Activated naive CD4-positive, alpha-beta T cell treated with anti-CD3 and anti-CD28 coated beads for 36 hours (primary cell): ENCODE measurements around the gene CHRNA4. TPM values are rescaled to one million over a fixed set of nuclear protein-coding genes. Genes with fewer than 3 reads are reported as not detected.
"Not testable (repeated sequence)": the region's sequence is repeated elsewhere in the genome, so short reads cannot be mapped to it uniquely, and the experiment has no call there.

ENCODE experiments used
- CTCF ChIA-PET: fragments of 350-600 bp; sonication (Branson Sonifier 250); formaldehyde crosslinking; loops from one replicate; lab custom pipeline; 2021; ENCODE audit warnings: antibody characterized with exemption; lab: Charles Lee
- DNase-seq: peaks from one replicate; pipeline ENCODE4 v3.0.0-alpha.2; 2020
- H3K27ac Mint-ChIP-seq: one replicate; pipeline ENCODE4 v1.8.0; 2021; ENCODE audit warnings: mild to moderate bottlenecking, mixed read lengths
- H3K27me3 Mint-ChIP-seq: one replicate; pipeline ENCODE4 v1.8.0; 2021; ENCODE audit warnings: low read depth, mixed read lengths
- H3K36me3 Mint-ChIP-seq: one replicate; pipeline ENCODE4 v1.8.0; 2021; ENCODE audit warnings: low read depth, mixed read lengths
- H3K4me1 Mint-ChIP-seq: one replicate; pipeline ENCODE4 v1.8.0; 2021; ENCODE audit warnings: low read depth, mixed read lengths
- H3K4me3 Mint-ChIP-seq: one replicate; pipeline ENCODE4 v1.8.0; 2021; ENCODE audit warnings: mild to moderate bottlenecking, moderate library complexity, mixed read lengths
- H3K9me3 Mint-ChIP-seq: one replicate; pipeline ENCODE4 v1.8.0; 2021; ENCODE audit warnings: mixed read lengths
- intact Hi-C: fragments of 100-400 bp; cut with micrococcal nuclease; formaldehyde crosslinking; loops from one replicate; pipeline ENCODE4 v1.15.1; 2023
- total RNA-seq, 2 experiments: library from RNA; stranded (reverse); gene quantifications; one replicate each; pipeline ENCODE4 v1.2.3, GENCODE V29; 2021

The CHRNA4 gene
- total RNA-seq, 2 experiments from 2014 or later = not detected

DNA sequence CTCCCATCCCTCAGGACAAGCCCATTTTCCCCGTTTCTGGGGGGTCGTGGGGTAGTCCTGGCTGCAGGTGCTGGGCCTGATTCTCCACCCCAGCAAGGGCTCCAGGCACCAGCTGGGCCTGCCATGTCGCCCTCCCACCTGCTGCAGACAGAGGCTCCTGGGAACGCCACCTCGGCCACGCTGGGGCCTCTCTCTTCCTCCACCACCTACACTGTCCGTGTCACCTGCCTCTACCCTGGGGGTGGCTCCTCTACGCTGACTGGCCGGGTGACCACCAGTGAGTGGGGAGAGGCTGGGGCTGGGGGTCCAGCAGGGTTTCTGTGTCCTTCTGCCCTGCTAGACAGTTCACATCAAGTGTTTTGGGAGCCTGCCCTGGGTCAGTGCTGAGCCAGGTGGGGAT lies 48.9 kb downstream of the CHRNA4 start:
- Mint-ChIP-seq H3K9me3 (no peaks in the 10 kb centered on the region), H3K4me1 (no peaks in the 10 kb centered on the region), H3K36me3 (no peaks in the 10 kb centered on the region), H3K4me3 (no peak overlapping the region), H3K27me3 (peaks cover 4% of the 10 kb centered on the region), H3K27ac (no peak overlapping the region)
- intact Hi-C loops = no loop called here
- CTCF ChIA-PET = no interaction called here
- no peak for DNase-seq

DNA sequence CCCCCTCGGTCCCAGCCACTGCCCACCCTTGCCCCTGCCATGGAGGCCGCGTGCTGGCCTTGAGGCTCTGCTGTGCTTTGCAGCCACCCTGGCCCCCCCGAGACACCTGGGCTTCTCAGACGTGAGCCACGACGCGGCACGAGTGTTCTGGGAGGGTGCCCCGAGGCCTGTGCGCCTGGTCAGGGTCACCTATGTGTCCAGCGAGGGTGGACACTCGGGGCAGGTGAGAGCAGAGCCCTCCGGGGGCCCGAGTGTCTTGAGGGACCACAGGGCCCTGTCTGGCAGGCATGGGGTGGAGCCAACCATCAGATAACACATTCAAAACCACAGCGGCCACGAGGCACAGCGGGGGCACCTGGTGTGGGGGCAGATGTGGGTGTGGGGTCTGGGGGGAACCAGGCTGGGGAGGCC lies 49.3 kb downstream of the CHRNA4 start:
- DNase-seq = no peak
- Mint-ChIP-seq H3K4me3 (no peak overlapping the region), H3K27ac (no peak overlapping the region), H3K4me1 (no peaks in the 10 kb centered on the region), H3K36me3 (no peaks in the 10 kb centered on the region), H3K27me3 (peaks cover 4% of the 10 kb centered on the region), H3K9me3 (no peaks in the 10 kb centered on the region)
- CTCF ChIA-PET = no interaction called here
- intact Hi-C loops = no loop called here

DNA sequence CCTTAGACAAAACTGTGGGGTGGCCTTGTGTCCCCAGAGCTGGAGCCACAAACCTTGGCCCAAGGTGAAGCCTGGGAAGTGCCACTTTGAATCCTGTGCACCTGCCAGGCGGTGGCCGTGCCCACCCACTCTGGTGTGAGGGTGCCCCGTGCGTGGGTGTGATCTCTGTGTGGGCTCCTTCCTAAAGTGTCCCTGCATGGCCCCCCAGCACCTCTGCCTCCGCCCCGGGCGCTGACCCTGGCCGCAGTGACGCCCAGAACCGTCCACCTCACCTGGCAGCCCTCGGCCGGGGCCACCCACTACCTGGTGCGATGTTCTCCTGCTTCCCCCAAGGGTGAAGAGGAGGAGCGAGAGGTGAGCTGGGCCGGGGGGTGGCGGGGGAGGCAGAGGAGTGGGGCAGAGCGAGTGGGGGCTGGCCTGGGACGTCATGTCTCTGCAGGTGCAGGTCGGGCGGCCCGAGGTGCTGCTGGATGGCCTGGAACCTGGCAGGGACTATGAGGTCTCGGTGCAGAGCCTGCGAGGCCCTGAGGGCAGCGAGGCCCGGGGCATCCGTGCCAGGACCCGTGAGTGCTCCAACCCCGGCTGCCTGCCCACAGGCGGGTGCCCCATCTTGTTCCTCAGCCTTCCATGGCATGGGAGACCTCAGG lies 49.8 kb downstream of the CHRNA4 start:
- no peak overlapping the region for H3K4me3 Mint-ChIP-seq
- intact Hi-C loops = no loop called here
- H3K27ac Mint-ChIP-seq = no peak overlapping the region
- H3K9me3 Mint-ChIP-seq = no peaks in the 10 kb centered on the region
- H3K4me1 Mint-ChIP-seq = no peaks in the 10 kb centered on the region
- H3K27me3 Mint-ChIP-seq = peaks cover 4% of the 10 kb centered on the region
- CTCF ChIA-PET = interaction anchor here (0.9 to 4.3 kb wide), 2 partner anchors 17 to 70 kb away, joined by 3 to 32 read pairs; no protein-coding TSS in a partner anchor
- H3K36me3 Mint-ChIP-seq = no peaks in the 10 kb centered on the region
- no peak for DNase-seq

DNA sequence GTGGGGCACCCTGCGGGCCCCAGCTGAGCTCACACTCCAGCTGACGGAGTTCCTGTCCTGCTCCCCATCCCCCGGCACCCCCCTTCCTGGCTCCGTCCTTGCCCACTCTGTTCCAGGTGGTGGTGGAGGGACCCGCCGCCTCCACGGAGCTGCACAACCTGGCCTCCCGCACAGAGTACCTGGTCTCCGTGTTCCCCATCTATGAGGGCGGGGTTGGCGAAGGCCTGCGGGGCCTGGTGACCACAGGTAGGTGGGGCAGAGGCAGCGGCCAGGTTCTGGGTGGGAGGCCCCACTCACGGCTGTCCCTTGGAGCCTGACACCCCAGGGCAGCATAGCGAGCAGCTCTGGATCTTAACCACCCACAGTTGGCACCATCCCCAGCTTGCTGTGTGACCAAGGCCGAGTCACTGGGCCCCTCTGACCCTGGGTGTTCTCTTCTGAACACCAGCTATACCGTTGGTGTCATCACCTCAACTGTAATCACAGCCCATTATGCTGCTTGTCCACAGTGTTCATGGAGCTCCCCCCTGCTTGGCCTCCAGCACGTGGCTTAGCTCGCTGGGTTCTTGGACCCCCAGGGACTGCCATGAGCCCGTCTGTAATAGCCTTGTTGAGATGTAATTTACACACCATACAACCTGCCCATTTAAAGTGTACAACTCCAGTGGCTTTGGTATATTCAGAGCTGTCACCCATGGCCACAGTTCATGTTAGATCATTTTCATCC lies 50.7 kb downstream of the CHRNA4 start:
- Mint-ChIP-seq H3K9me3 (no peaks in the 10 kb centered on the region), H3K4me1 (no peaks in the 10 kb centered on the region), H3K4me3 (no peak overlapping the region), H3K27ac (no peak overlapping the region), H3K27me3 (peaks cover 4% of the 10 kb centered on the region), H3K36me3 (no peaks in the 10 kb centered on the region)
- DNase-seq = no peak
- intact Hi-C loops = no loop called here
- CTCF ChIA-PET = interaction anchor here (0.9 to 4.3 kb wide), 2 partner anchors 16 to 71 kb away, joined by 3 to 32 read pairs; no protein-coding TSS in a partner anchor

DNA sequence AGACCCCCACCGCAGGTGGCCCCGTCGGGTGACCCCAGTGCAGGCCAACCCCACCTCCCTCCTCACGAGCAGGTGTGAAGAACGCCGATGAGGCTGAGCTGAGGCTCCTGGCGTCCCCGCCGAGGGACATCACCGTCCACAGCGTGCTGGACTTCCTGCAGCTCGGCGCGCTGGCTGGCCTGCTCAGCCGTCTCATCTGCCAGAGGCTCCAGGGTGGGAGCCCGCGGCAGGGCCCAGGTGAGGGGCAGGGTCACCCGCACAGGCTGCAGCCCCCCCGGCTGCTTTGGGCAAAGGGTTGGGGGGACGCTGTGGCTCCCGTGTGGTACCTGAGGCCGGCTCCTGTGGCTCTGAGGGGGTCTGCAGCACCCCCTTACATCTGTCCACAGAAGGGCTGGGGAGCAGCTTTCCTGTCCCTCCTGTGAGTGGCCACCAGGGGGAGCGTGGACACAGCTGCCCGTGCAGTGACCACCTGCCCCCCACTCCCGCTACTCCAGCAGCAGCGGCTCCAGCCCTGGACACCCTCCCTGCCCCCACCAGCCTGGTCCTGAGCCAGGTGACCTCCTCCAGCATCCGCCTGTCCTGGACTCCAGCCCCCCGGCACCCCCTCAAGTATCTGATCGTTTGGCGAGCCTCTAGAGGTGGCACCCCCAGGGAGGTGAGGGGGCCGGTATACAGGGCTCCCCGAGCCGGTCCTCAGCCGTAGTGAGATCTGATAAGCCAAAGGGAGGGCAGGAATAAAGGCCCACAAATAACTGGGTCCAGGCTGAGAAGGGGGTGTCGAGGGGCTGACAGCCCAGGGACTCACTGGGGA lies 51.7 kb downstream of the CHRNA4 start:
- Mint-ChIP-seq H3K27me3 (peaks cover 11% of the 10 kb centered on the region), H3K4me1 (no peaks in the 10 kb centered on the region), H3K9me3 (no peaks in the 10 kb centered on the region), H3K4me3 (no peak overlapping the region), H3K36me3 (no peaks in the 10 kb centered on the region), H3K27ac (no peak overlapping the region)
- intact Hi-C loops = loop anchor here (1.0 kb wide), 1 partner anchor 72 kb away; no protein-coding TSS in a partner anchor
- CTCF ChIA-PET = interaction anchor here (1.0 to 4.3 kb wide), 2 partner anchors 72 to 84 kb away, joined by 5 to 32 read pairs; no protein-coding TSS in a partner anchor
- DNase-seq = peak; percentile 34

DNA sequence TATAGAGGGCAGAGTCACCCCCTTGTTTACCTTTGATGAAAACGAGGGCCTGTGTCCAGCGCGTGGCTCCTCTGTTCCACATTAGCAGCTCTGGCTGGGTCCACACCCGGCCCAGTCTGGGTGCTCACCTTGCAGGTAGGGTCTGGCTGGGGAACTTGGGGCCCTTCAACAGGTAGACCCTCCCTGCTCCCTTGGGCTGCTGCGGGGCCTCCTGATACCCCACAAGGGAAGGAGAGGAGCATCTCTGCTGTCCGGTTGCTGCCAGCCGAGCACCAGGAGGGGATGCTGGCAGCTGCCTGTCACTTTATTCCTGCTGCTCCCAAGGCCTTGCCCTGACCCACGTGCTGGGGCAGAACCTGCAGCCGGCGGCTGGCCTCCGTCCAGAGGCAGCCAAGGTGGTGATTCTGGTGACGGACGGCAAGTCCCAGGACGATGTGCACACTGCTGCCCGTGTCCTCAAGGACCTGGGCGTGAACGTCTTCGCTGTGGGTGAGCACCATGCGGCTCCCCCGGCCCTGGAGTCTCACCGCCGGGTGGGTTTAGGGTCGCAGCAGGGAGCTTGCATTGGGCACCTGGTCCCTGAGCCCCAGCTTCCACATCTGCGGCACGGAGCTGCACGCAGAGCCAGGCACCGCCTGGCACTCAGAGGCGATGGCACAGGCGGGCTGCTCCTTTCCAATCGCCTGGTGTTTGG lies 52.8 kb downstream of the CHRNA4 start:
- intact Hi-C loops = no loop called here
- no peak for DNase-seq
- Mint-ChIP-seq H3K27me3 (peaks cover 11% of the 10 kb centered on the region), H3K27ac (no peak overlapping the region), H3K9me3 (no peaks in the 10 kb centered on the region), H3K36me3 (no peaks in the 10 kb centered on the region), H3K4me3 (no peak overlapping the region), H3K4me1 (no peaks in the 10 kb centered on the region)
- CTCF ChIA-PET = interaction anchor here (1.0 to 4.3 kb wide), 2 partner anchors 73 to 83 kb away, joined by 5 to 32 read pairs; no protein-coding TSS in a partner anchor

DNA sequence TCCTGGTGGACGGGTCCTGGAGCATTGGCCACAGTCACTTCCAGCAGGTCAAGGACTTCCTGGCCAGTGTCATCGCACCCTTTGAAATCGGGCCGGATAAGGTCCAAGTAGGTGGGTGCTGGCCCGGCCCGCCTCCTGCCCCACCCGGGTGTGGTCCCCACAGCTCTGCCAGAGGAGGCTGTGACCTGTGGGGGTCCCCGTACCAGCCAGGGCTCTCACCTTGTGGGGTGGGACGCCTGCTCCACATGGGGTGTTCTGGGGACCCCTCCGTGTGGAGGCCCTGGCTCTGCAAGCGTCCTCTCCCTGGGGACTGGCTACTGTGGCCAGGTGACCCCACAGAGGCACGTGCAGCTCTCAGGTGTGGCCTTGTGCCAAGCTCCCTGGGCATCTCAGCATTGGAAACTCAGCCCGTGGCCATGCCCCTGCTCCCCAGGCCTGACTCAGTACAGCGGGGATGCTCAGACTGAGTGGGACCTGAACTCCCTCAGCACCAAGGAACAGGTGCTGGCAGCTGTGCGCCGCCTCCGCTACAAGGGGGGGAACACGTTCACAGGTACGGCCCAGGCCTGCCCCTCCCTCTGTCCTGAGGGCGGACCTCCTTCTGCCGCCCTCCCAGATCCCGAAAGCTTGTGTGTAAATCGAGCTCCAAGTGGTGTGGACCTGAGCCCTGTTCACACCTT lies 53.5 kb downstream of the CHRNA4 start:
- CTCF ChIA-PET = interaction anchor here (4.3 kb wide), 1 partner anchor 74 kb away, joined by 32 read pairs; no protein-coding TSS in a partner anchor
- H3K27ac Mint-ChIP-seq = no peak overlapping the region
- no peaks in the 10 kb centered on the region for H3K36me3 Mint-ChIP-seq
- no peak for DNase-seq
- intact Hi-C loops = no loop called here
- no peak overlapping the region for H3K4me3 Mint-ChIP-seq
- no peaks in the 10 kb centered on the region for H3K9me3 Mint-ChIP-seq
- peaks cover 14% of the 10 kb centered on the region for H3K27me3 Mint-ChIP-seq
- H3K4me1 Mint-ChIP-seq = no peaks in the 10 kb centered on the region

DNA sequence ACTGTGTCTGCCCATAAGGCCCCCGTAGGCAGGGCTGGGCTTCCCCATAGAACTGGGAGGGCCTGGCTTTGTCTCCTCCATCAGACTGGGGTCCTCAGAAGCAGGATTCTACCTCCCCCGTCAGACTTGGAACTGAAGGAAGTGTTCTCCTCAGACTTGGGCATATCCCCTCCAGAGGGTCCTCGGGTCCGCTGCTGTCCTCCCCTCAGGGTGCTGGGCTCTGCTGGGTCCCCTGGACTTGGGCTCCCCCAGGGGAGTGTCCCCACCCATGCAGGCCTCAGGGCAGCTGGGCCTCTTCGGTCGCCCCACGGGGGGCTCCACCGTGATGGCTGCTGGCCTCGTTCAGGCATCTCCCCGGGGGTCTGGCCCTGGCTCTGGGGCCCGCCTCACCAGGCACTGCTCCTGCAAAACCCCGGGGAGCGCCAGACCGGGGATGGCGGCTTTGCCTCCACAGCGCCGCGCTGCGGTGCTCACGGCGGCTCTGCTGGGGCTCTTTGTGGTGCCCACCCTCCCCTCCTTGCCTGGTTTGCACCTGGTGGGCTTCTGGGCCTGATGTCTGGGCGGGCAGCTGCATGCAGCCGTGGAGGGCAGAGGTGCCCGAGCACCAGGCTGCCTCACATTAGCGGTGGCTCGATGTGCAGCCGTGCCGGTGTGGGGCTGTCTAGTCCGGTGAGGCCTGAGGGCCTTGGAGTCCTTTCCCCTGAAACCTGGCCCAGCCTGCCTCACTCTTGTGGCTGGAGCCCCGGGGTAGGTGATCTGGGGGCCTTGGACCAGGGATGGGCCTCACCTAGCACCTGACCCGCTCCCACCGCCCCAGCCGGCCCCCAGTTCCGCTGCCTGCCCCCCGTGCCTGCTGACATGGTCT lies 54.2 kb downstream of the CHRNA4 start:
- H3K27ac Mint-ChIP-seq = no peak overlapping the region
- H3K36me3 Mint-ChIP-seq = no peaks in the 10 kb centered on the region
- DNase-seq = no peak
- CTCF ChIA-PET = interaction anchor here (4.3 kb wide), 1 partner anchor 75 kb away, joined by 32 read pairs; no protein-coding TSS in a partner anchor
- H3K27me3 Mint-ChIP-seq = peaks cover 16% of the 10 kb centered on the region
- H3K4me1 Mint-ChIP-seq = no peaks in the 10 kb centered on the region
- no peak overlapping the region for H3K4me3 Mint-ChIP-seq
- H3K9me3 Mint-ChIP-seq = peaks cover under 1% of the 10 kb centered on the region
- intact Hi-C loops = no loop called here

DNA sequence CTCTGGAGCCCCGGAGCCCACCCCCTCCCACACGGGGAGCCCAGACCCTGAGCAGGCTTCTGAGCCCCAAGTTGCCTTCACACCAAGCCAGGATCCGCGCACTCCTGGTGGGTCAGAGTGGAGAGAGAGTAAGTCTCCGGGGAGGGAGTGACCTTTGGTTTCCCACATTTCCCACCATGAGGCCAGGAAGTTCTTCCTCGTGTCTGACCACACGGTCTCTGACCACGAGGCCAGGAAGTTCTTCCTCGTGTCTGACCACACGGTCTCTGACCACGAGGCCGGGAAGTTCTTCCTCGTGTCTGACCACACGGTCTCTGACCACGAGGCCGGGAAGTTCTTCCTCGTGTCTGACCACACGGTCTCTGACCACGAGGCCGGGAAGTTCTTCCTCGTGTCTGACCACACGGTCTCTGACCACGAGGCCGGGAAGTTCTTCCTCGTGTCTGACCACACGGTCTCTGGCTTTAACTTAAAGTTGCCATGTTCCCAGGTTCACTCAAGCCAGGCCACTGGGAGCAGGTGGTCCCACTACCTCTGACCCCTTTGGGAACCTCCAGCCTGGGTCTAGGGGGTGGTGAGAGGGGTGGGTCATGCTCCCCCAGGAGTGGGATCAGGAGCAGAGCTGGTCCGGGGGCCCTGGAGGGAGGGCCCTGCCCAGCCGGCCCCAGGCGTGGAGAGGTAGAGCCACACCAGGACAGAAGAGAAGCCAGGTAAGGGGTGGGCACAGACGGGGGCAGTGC lies 55.0 kb downstream of the CHRNA4 start:
- intact Hi-C loops, H3K4me1 Mint-ChIP-seq, H3K4me3 Mint-ChIP-seq, H3K9me3 Mint-ChIP-seq, DNase-seq, H3K27ac Mint-ChIP-seq, H3K36me3 Mint-ChIP-seq, CTCF ChIA-PET: not testable (repeated sequence)
- peaks cover 19% of the 10 kb centered on the region for H3K27me3 Mint-ChIP-seq

DNA sequence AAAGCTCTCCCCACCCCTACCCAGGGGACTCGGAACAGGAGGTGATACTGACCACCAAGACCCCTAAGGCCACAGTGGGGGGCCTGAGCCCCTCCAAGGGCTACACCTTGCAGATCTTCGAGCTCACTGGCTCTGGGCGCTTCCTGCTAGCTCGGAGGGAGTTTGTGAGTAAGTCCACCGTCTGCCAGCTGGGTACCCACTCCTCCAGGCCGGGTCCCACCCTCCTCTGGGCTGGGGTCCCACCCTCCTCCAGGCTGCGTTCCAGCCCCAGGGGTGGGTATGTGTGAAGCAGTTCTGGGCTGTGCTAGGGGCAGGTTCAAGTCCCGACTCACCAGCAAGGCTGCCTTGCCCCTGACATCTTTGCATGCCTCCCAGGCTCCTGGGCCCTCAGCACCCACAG lies 55.8 kb downstream of the CHRNA4 start:
- CTCF ChIA-PET = no interaction called here
- intact Hi-C loops = no loop called here
- Mint-ChIP-seq H3K36me3 (no peaks in the 10 kb centered on the region), H3K9me3 (peaks cover 6% of the 10 kb centered on the region), H3K4me3 (no peak overlapping the region), H3K27ac (no peak overlapping the region), H3K27me3 (peaks cover 23% of the 10 kb centered on the region), H3K4me1 (no peaks in the 10 kb centered on the region)
- no peak for DNase-seq
